ENCODE results near the gene ACYP2.
"Not testable (repeated sequence)": the region's sequence is repeated elsewhere in the genome, so short reads cannot be mapped to it uniquely, and the experiment has no call there.

ACYP2 gene

DNA sequence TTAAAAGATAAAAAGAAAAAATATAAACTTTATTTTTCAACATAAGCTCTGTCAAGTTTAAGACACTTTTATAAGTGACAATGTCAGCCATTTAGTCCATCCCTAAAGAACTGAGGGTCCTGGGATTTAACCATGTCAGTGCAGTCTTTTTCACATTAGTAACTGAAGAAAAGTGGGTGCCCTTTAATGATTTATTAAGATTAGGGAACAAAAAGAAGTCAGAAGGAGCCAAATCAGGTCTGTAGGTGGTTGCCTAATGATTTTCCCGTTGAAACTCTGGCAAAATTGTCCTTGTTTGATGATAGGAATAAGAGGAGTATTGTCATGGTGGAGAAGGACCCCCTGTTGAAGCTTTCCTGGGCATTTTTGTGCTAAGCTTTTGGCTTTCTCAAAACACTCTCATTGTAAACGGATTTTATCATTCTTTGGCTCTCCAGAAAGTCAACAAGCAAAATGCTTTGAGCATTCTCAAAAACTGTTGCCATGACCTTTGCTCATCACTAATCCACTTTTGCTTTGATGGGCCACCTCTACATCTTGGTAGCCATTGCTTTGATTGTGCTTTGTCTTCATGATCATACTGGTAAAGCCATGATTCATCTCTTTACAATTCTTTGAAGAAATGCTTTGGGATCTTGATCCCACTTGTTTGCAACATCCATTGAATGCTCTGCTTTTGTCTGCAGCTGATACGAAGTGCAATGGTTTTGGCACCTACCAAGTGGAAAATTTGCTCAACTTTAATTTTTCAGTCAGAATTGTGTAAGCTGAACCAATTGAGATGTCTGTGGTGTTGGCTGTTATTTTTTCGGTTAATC lies 118.6 kb downstream of the ACYP2 start:
- no peak for DNase-seq

DNA sequence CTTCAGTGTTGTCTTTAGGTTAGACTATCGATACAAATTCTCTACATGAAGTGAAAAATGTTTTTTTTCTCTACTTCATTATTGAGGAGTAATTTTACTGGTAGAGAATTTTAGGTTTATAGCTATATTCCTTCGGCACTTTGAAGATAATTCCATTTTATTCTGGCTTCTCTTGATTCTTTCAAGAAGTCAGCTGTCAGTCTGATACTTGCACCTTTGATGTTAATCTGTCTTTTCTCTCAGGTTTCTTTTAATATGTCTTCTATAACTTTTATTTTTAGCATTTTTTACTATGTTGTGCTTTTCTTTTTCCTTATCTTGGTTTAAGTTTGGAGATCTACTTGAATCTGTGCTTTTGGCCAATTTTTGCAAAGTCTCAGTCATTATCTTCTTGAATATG lies 122.0 kb downstream of the ACYP2 start:
- no peak for DNase-seq

DNA sequence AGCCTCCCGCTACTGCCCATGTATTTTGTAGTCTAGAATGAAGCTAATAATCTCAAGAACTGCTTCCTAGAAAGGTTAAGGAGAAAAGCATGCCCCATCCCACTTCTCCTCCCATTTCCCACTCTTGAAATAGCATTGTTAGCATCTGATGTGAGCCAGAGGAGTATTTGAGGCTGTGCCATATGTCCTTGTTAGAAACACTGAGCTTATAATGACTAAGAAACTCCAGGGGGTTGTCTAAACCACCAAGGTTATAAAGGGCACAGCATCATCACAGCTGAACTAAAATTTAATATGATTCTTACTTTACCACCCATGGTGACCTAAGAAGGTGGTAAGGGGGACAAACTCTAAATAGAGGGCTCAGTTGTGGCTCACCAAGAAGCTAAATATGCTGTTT lies 124.0 kb downstream of the ACYP2 start:
- no peak for DNase-seq

DNA sequence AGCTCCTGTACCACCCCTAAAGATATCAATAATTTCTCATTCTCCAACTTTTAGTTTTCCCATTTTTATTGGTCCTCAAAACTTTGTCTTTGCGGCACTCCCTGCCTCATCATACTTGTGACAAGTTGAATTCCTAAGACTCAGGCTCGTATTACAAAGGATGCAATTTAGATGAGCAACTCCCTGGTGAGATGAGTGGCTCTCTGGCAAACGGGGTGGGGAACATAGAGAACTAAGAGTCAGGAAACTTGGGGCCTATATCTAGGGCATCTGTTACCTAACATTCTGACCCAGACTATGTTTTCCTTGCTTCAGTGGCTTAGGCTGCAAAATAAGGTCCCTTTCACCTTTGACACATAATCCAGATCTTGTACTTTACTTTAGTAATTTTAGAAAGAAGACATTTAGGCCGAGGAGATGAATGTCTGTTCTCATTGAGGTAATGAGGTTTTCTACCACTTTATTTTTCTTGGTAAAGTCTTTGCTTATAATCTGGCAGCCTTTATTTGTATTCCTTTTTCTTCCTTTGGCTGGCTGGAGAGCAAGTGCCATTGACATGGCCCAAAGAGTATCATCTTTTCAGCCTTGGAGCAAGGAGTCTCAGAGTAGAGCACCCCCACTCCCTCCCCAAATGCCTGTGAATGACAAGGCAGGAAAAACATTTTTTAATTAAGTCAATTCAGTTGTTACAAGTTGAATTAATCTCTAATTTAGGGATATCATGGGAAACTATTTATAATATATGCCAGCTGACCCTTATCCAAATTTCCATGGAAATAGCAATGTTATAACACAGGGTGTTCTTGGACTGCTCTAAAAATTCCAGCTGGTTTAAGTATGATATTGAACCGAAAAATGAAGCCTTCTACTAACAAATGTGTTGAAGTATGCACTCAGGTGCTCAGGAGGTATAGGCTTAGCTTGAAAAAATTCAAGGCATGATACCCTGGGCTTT lies 125.4 kb downstream of the ACYP2 start:
- DNase-seq, result no peak

DNA sequence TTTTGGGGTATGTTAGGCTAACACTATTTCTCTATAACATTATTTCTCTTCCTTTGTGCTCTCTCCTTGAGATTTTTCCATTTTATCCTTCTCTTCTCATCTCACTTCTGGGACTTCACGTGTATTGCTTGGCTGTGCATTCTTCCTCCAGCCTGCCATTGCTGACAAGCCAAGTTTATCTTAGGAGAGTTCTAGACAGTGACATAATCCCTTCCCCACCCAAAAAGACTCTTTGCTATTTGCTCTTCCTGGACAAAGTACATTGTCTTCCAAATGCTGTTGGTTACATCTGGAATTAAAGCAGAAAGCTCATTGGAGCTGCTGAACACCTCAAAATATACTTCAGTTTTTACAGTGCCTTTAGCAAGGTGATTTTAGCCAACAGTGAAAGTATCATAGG lies 131.7 kb downstream of the ACYP2 start:
- no peak for DNase-seq

DNA sequence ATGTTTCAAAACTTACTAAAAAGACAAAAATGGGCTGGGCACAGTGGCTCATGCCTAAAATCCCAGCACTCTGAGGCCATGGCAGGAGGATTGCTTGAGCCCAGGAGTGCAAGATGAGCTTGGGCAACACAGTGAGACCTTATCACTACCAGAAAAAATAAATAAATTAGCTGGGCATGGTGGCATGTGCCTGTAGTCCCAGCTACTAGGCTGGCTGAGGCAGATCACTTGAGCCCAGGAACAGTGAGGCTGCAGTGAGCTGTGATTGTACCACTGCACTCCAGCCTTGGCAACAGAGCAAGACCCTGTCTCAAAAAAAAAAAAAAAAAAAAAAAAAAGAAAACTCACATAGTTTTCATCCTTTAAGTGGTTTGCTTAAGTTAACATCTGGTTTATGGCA lies 134.2 kb downstream of the ACYP2 start:
- DNase-seq, result no peak

DNA sequence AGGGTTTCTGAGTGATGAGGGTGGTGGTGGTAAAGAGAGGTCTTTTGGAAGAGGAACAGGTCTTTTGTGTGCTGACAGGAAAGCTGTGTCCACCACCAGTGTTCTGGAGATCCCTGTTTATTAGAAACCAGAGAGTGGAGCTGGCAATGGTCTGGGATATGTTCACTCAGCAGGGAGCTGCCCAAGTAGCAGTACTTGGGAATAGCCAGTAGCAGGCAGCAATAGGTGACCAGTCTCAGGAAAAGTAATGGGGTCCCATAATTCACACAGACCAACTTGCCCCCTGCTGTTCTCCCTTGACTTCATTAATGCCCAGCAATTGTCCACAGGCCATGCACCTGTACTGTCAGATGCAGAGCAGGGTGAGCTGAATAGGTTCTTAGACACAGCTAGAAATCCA lies 138.8 kb downstream of the ACYP2 start:
- no peak for DNase-seq

DNA sequence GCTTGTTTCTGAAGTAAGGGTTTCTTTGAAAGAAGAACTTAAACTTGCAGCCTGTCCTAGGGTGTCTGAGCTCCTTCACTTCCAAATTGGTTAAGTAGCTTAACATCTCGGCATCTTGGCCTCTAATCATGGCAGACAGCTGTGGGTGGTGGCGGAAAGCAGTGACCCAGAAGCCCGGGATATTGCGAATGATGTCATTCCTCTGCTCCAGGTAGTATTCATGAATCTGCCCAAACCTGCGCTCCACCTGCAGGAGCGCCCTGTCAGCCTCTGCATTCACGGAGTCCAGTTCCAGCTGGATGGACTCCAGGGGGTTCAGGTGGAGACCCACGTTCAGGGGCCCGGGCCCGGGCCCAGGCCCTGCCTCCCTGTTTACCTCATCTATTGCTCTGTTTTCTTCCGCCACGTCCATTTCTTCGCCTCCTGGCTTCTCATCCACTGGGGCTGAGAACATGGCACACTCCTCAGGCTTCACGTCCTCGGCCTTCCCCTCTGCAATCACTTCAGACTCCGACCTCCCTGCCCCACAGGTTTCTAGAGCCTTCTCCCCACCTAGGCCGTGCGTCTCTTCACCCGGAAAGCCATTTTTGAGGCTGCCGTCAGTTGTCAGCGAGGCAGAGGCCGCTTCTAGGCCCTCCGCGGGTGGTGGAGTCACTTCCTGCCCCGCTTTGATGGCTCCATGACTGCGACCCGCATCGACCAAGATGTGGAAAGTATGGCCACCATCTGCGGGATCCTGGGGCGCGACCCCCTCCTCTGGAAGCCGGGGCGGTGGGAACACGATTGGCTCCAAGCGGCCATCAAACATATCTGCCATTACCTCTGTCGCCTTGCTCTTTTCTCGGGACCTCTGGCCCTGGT lies 140.0 kb downstream of the ACYP2 start:
- DNase-seq, result no peak

DNA sequence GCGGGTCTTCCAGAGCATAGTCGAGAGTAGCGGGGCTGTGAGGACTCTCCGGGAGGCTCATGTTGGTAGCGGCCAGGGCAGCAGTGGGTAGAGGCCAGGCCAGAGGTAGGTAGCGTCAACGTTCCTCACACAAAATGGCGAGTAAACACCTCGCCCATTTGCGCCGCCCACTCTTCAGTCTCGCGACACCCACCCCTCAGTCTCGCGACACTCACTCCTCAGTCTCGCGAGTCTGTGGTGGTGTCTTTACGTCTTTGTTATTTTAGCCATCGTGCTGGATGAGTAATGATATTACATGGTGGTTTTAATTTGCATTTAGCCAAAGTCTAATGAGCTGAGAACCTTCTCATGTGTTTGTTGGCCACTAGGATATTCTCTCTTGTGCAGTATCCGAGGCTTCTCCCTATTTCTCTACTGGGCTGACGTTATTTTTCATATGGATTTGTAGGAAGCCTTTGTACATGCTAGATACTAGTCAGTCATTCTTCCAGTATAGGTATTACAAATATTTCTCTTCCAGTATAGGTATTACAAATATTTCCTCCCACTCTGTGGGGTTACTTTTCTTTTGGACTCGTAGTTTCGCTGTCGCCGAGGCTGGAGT lies 140.8 kb downstream of the ACYP2 start, which contains the start of gene TSPYL6:
Gene TSPYL6, minus strand, starts transcription at position 139 of the 604 bp plus-strand sequence. Its CDS starts 78 bp downstream, at position 61.
- no peak for DNase-seq

DNA sequence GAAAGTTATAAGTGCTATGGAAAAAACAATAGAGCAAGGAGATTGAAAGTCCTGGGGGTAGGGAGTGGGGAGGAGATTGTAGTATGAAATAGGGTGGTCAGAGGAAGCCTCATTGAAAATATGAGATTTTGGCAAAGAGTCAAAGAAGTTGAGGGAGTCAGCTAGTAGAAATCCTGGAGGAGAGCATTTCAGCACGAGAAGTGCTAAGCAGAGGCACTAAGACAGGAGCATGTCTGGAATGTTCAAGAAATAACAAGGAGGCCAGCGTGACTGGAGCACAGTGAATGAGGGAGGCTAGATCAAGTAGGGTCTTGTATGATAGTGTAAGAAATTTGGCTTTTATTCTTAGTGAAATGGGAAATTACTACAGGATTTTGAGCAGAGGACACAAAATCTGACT lies 142.8 kb downstream of the ACYP2 start:
- no peak for DNase-seq

DNA sequence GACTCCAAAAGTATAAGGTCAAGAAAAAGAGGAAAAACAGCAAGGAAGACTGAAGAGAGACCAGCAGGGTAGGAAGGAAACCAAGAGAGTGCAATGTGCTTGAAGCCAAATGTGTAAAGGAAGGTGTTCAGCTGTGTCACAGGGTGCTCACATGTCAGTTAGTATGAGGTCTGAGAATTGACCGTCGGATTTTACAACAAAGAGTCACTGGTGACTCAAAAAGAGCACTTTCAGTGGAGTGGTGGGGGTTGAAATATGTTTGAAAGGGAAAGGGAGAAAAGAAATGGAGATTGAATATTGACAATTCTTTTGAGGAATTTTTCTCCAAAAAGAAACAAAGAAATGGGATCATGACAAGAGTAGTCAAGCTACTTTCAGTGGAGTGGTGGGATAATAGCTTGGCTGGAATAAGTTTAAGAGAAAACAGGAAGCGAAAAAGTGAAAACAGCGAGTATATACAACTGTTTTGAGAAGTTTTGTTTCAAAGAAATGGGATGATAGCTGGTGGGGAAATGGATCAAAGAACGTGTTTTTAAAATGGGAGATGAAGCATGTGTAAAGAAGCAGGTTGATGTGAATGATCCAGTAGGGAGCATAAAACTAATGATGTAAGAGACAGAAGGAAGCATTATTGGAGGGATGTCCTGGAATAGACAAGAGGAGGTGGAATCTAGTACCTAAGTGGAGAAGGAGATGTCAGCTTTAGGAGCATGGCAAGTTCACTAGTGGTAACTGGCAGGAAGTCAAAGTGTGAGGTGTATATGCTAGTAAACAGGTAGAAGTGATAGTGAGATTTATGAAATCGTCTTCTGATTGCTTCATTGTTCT lies 144.2 kb downstream of the ACYP2 start:
- DNase-seq, result no peak

DNA sequence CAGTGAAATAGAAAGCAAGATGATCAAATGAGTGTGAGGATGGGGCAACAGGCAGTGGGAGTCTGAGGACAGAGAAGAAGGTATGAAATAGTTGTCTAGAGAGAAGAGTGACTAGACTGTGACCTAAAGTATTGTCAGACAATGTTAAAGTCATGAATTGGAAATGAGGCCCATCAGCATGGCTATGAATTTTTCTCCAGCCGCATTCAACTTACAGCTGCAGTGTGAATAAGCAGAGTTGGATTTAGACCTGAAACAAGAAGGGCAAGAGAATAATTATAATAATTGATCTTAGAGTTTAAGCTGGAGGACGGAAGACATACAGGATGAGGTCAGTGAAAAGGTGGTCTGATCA lies 144.8 kb downstream of the ACYP2 start:
- DNase-seq, result no peak

DNA sequence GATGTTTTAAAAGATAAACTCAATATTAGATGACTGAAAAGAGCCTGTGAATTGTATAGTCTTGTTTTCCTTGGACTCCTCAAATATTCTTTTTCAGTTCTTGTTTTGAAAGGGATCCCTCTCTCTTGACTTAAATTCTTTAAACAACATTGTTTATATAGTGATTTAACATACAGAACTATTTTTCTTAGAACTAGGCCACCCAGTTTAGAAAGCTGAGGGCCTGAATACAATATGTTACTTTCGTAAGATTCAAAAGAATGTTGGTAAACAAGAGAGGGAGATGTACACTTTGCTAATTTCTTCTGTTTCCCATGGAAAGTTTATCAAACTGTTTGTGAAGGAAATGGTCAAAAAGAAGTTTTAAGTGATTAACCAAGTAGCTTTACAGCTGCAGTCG lies 146.1 kb downstream of the ACYP2 start:
- DNase-seq, result no peak

DNA sequence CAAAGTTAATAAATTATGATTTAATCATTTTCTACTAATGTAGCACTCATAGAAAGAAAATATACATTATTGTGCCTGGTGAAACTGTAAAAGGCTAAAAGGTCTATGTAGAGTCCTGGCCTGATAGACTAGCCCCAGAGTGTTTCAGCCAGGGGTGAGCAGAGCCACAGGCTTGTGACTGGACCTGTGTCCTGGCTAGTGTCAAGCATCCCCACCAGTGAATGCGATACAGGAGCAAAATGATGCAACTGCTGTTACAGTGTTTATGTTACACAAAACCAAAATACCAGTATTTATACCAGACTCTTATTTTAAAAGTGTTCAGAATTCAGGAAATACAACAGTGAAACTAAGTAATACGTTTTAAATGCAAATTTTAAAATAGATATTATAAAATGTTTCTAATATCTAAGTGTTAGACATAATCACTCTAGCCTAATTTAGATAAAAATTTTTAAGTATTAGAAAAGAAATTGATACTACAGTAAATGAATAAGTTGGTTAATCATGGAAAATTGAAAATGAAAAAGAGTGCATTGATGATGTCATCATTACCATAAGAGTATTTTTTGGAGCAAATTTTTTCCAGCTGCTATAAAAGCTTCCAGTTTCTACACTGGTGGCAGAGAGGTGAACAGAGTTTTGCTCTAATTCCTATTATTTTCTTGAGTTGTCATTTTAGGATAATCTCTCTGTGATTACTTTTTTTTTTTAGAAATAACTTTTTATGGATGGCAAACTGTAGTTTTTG lies 146.8 kb downstream of the ACYP2 start:
- DNase-seq, result no peak

DNA sequence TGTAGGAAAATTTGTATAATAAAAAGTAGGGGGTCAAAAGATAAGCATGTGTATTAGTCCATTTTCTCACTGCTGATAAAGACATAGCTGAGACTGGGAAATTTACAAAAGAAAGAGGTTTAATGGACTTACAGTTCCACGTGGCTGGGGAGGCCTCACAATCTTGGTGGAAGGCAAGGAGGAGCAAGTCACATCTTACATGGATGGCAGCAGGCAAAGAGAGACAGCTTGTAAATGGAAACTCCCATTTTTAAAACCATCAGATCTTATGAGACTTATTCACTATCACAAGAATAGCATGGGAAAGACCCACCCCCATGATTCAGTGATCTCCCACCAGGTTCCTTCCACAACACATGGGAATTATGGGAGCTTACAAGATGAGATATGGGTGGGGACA lies 149.7 kb downstream of the ACYP2 start:
- DNase-seq, result not testable (repeated sequence)

DNA sequence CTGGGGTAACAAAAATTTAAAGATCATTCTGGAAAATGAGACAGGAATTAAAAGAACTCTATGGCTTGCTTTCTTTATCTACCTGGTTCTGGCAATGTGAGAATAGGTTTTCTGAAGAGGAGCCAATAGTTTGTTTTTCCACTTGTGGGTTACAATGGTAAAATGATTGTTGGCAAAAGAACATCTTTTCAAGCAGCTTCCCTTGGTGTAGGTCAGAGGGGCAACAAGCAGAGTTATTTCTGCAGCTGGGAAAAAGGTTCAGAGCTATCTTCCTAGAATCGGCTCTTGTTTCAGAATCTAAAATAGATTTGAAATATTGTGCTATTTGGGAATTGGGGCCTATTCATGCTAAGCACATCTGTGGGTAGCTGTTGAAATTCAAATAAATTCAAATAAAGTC lies 152.2 kb downstream of the ACYP2 start:
- no peak for DNase-seq

DNA sequence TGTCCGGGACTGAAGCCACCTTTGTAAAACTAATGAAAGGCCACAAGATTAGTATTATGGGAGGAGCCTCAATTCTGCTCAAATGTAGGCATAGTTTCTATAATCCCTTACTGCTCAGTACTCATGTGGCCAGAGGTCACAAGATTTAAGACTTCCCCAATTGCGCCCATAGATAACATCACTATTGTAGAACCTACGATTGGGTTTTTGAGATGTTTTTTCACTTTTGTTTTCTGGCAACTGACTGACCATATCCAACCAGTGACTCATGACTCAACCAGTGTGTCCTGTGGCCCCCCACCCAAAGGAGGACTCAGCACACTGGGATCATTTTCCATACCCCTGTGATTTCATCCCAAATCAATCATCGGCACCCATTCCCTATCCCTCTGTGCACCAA lies 155.8 kb downstream of the ACYP2 start:
- DNase-seq, result no peak

DNA sequence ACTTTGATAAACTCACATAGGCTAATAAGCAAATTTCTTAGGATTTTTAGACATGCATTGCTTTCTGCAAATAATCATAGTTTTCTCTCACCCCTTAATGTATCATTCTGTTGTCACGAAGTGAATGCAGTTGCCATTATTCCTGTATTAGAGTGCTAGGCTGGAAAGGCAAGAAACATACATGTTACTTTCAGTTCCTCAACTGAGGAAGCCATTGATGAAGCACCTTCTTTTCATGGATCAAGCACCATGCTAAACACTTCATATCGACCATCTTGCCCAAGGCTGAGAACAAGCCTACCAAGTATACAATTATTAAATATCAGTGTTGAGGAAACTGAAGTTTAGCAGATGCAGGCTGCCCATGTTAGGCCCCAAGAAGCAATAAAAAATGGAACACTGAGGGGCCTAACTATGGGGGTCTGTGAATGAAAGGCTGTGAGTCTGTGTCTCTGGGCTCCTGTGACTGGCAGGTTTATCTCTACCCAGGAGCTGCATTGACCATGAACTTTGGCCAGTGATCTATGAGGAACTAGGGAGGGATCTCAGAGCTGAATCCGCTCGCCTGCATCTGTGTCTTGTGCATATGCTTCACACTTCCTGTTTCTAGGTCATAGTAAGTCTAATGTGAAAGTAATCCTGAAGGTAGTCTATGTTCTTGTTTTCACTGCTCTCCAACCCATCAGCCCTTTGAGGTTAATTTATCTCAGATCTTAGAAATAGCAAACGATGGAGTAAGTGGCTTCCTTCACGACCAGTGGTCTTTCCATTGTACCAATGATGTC lies 156.6 kb downstream of the ACYP2 start:
- no peak for DNase-seq

DNA sequence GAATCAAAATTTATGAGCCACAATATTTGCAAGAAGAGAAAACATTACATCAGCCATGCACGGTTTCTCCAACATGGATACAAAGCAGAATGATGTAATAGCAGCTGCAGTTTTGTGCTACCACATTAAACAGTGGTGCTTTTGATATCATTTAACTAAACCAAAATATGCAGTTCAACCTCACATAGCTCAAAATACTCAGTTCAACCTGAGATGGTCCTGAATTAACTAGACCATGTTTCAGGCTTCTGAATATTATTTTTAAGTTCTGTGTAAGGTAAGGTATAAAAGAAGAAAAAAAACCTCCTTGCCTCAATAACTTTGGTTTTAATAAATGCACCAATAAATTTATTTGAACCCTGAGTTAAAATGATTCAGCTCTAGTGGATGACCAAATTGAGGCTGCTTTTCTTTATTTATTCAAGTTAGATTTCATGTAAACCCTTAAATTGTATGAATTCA lies 159.4 kb downstream of the ACYP2 start:
- DNase-seq, result no peak

DNA sequence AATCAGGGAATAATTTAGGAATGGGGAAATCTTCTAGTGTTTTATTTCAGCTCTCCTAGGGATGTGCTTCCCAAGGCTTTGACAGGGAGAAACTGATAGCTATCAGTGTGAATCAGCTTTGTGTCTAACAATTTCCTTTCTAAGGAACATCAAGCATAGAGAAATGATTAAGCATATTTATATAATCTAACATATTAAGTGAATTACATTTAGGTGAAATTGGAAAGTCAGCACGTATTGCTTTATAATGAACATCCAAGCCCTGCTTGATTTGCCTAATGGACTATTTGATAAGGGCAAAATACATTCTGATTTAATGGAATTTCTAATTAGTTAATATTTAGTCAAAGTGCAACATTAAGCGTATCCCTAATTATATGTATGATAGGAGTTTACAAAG lies 160.1 kb downstream of the ACYP2 start:
- no peak for DNase-seq
